ENCODE data around the gene IL5. TPM values are rescaled to one million over a fixed set of nuclear protein-coding genes. Genes with fewer than 3 reads are reported as not detected.

Gene IL5
- total RNA-seq, 1 donor from 2014 or later = not detected

DNA sequence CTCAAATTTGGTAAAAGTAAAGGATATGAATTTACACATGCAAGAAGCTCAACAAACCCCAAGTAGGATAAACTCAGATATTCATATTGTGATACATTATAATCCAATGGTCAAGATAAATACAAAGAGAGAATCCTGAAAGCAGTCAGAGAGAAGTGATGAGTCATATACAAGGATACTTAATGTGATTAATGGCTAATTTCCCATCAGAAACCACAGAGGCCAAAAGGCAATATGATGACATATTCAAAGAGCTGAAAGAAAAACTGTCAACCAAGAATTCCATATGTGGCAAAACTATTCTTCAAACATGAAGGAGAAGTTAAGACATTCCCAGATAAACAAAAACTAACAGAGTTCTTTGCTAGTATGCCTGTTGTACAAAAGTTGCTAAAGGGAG is 33.2 kb downstream of the IL5 start:
- H3K4me3 Mint-ChIP-seq = no peak overlapping the region
- TF ChIP-seq, protein P1, sequence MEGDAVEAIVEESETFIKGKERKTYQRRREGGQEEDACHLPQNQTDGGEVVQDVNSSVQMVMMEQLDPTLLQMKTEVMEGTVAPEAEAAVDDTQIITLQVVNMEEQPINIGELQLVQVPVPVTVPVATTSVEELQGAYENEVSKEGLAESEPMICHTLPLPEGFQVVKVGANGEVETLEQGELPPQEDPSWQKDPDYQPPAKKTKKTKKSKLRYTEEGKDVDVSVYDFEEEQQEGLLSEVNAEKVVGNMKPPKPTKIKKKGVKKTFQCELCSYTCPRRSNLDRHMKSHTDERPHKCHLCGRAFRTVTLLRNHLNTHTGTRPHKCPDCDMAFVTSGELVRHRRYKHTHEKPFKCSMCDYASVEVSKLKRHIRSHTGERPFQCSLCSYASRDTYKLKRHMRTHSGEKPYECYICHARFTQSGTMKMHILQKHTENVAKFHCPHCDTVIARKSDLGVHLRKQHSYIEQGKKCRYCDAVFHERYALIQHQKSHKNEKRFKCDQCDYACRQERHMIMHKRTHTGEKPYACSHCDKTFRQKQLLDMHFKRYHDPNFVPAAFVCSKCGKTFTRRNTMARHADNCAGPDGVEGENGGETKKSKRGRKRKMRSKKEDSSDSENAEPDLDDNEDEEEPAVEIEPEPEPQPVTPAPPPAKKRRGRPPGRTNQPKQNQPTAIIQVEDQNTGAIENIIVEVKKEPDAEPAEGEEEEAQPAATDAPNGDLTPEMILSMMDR (conservative IDR thresholded peaks at IDR 0.05) = no peak
- H3K27me3 Mint-ChIP-seq = no peaks in the 10 kb centered on the region
- DNase-seq (ENCODE audit: extremely low spot score, unreplicated experiment) = no peak
- H3K27ac Mint-ChIP-seq = no peak overlapping the region
- H3K4me1 Mint-ChIP-seq (ENCODE audit: unreplicated experiment) = no peaks in the 10 kb centered on the region
- H3K9me3 Mint-ChIP-seq = peaks cover 7% of the 10 kb centered on the region
- H3K36me3 Mint-ChIP-seq = no peaks in the 10 kb centered on the region

DNA sequence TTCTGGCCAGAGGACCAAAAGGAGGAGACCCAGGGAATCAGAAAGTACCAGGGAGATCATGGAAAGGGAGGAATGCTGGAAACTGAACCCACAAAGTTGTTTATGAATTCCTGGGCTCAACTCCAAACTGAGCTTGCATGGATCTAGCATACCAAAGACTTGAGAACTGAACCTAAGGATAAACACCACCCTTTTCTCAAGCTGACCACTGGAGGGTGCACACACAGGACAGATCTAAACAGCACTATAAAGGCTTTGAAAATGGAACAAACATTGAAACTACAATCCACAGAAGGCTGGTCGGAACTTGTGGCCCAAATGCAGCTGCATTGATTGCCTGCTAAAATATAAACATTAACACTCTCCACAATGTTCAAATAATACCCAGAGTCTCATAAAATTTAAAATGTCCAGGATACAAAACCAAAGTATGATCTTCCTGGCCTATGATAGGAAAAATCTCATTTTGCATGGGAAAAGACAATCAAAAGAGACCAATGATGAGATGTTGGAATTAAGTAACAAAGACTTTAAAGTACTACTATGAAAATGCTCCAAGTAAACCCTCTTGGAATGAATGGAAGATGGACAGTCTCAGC is 37.1 kb downstream of the IL5 start:
- no peaks in the 10 kb centered on the region for H3K9me3 Mint-ChIP-seq
- H3K36me3 Mint-ChIP-seq = no peaks in the 10 kb centered on the region
- H3K27ac Mint-ChIP-seq = no peak overlapping the region
- H3K27me3 Mint-ChIP-seq = no peaks in the 10 kb centered on the region
- no peak overlapping the region for H3K4me3 Mint-ChIP-seq
- TF ChIP-seq, protein P1 (conservative IDR thresholded peaks at IDR 0.05) = peak; percentile 68
- no peaks in the 10 kb centered on the region for H3K4me1 Mint-ChIP-seq (ENCODE audit: unreplicated experiment)
- no peak for DNase-seq (ENCODE audit: extremely low spot score, unreplicated experiment)

DNA sequence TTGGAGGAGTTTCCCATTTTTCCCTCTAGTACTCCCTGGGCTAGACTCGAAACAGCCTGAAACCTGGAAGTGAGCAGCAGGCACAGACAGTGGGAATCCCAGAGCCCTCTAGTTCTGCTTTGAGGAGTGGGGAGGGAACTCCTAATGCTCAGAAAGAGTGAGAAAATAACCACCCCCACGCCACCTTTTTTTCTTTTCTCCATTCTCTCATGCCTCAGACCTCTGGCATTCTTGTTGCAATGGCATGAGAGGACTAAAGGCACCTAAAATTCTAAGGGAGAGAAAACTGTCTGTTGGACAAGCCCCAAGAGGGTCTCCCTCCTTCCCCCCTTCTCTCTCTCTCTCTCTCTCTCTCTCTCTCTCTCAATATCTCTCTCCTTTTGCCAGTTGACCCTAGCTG is 37.7 kb downstream of the IL5 start:
- Mint-ChIP-seq H3K4me3 (no peak overlapping the region), H3K4me1 (ENCODE audit: unreplicated experiment) (no peaks in the 10 kb centered on the region), H3K27ac (no peak overlapping the region), H3K27me3 (no peaks in the 10 kb centered on the region), H3K9me3 (no peaks in the 10 kb centered on the region), H3K36me3 (no peaks in the 10 kb centered on the region)
- no peak for DNase-seq (ENCODE audit: extremely low spot score, unreplicated experiment)
- TF ChIP-seq, protein P1 (conservative IDR thresholded peaks at IDR 0.05) = no peak

DNA sequence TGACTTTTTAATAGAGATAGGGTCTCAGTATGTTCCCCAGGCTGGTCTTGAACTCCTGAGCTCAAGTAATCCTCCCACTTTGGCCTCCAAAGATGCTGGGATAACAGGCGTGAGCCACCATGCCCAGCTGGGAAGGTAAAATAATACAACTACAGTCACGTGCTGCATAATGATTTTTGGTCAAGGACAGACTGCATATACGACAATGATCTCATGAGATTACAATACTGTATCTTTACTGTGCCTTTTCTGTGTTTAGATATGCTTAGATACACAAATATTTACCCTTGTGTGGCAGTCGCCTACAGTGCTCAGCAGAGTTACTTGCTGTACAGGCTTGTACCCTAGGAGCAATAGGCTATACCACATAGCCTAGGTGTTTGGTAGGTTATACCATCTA is 38.6 kb downstream of the IL5 start:
- H3K27me3 Mint-ChIP-seq = no peaks in the 10 kb centered on the region
- DNase-seq (ENCODE audit: extremely low spot score, unreplicated experiment) = no peak

DNA sequence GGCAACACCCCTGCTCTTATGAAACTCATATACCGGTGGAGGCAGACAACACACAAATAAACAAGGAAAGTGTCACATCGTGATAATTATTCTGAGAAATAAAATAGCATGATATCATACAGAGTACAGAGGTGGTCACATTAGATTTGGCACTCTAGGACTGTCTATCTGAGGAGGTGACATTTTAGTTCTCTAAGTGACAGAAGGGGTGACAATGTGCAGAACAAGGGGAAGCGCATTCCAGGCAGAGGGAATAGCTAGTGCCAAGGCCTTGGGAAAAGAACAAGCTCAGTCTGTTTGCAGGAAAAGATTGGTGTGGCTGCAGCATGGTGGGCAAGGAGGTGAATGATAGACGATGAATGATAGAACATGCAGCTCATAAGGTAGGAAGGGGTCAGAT is 40.1 kb downstream of the IL5 start:
- Mint-ChIP-seq H3K27me3 (no peaks in the 10 kb centered on the region), H3K4me3 (no peak overlapping the region), H3K36me3 (no peaks in the 10 kb centered on the region), H3K27ac (no peak overlapping the region), H3K9me3 (no peaks in the 10 kb centered on the region), H3K4me1 (ENCODE audit: unreplicated experiment) (no peaks in the 10 kb centered on the region)
- peak; percentile 27 for DNase-seq (ENCODE audit: extremely low spot score, unreplicated experiment)
- TF ChIP-seq, protein P1 (conservative IDR thresholded peaks at IDR 0.05) = no peak

More for the DNA sequence above, 38.6 kb downstream of the IL5 start:
- Mint-ChIP-seq H3K9me3 (no peaks in the 10 kb centered on the region), H3K27ac (no peak overlapping the region), H3K4me1 (ENCODE audit: unreplicated experiment) (no peaks in the 10 kb centered on the region), H3K36me3 (no peaks in the 10 kb centered on the region), H3K4me3 (no peak overlapping the region)
- TF ChIP-seq, protein P1 (conservative IDR thresholded peaks at IDR 0.05) = no peak

Data from type B pancreatic cell (in vitro differentiated cells).